ENCODE measurements around the gene PITPNC1.

The PITPNC1 gene

DNA sequence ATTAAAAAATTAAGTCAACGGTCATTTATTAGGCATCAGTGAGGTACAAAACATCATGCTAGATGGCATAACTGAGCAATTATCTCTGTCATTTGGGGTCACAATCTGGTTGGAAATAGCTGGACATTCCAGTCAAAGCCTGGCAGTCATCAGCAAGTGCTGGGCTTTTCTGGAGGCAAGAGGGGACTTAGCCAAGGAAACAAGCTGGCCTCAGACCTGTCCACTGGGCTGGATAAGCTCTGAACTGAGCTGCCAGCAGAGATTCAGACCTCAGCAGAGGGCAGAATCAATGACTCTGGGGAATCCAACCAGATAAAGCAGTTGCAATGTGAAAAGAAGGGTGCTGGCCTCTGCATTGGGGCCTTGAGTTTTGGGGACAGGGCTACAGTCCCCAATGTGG lies 178.8 kb downstream of the PITPNC1 start:
- H3F3A ChIP-seq (ENCODE audit: insufficient read depth, low read length): no peaks in the 10 kb centered on the region
- H3K9me3 ChIP-seq (replicated peaks; ENCODE audit: insufficient read depth, low read length): no peaks in the 10 kb centered on the region
- no peak overlapping the region for H3K4me2 ChIP-seq (ENCODE audit: low read depth, low read length)
- H2AFZ ChIP-seq (ENCODE audit: low read length): no peak overlapping the region
- no peak overlapping the region for H3K4me3 ChIP-seq (ENCODE audit: low read length)
- no peaks in the 10 kb centered on the region for H3K36me3 ChIP-seq (replicated peaks; ENCODE audit: insufficient read depth, low read length)
- no peaks in the 10 kb centered on the region for H3K27me3 ChIP-seq (replicated peaks; ENCODE audit: insufficient read depth, low read length)
- no peak for DNase-seq
- H3K79me2 ChIP-seq (ENCODE audit: low read length): no peaks in the 10 kb centered on the region
- H3K27ac ChIP-seq (ENCODE audit: low read length): no peak overlapping the region
- H3K9ac ChIP-seq (ENCODE audit: low read length): no peak overlapping the region
- TF ChIP-seq, protein P1, sequence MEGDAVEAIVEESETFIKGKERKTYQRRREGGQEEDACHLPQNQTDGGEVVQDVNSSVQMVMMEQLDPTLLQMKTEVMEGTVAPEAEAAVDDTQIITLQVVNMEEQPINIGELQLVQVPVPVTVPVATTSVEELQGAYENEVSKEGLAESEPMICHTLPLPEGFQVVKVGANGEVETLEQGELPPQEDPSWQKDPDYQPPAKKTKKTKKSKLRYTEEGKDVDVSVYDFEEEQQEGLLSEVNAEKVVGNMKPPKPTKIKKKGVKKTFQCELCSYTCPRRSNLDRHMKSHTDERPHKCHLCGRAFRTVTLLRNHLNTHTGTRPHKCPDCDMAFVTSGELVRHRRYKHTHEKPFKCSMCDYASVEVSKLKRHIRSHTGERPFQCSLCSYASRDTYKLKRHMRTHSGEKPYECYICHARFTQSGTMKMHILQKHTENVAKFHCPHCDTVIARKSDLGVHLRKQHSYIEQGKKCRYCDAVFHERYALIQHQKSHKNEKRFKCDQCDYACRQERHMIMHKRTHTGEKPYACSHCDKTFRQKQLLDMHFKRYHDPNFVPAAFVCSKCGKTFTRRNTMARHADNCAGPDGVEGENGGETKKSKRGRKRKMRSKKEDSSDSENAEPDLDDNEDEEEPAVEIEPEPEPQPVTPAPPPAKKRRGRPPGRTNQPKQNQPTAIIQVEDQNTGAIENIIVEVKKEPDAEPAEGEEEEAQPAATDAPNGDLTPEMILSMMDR (IDR thresholded peaks at IDR 0.05; ENCODE audit: low read length): no peak
- TF ChIP-seq EZH2 (optimal IDR thresholded peaks at IDR 0.05; ENCODE audit: low read depth, low read length) (no peak), EZH2phosphoT487 (IDR thresholded peaks at IDR 0.05; ENCODE audit: low read length) (no peak)
- H3K4me1 ChIP-seq (ENCODE audit: low read length): no peaks in the 10 kb centered on the region
- H4K20me1 ChIP-seq (ENCODE audit: insufficient read depth, low read length): no peaks in the 10 kb centered on the region
- H3K9me2 ChIP-seq (replicated peaks; ENCODE audit: insufficient read depth, low read length): no peaks in the 10 kb centered on the region

DNA sequence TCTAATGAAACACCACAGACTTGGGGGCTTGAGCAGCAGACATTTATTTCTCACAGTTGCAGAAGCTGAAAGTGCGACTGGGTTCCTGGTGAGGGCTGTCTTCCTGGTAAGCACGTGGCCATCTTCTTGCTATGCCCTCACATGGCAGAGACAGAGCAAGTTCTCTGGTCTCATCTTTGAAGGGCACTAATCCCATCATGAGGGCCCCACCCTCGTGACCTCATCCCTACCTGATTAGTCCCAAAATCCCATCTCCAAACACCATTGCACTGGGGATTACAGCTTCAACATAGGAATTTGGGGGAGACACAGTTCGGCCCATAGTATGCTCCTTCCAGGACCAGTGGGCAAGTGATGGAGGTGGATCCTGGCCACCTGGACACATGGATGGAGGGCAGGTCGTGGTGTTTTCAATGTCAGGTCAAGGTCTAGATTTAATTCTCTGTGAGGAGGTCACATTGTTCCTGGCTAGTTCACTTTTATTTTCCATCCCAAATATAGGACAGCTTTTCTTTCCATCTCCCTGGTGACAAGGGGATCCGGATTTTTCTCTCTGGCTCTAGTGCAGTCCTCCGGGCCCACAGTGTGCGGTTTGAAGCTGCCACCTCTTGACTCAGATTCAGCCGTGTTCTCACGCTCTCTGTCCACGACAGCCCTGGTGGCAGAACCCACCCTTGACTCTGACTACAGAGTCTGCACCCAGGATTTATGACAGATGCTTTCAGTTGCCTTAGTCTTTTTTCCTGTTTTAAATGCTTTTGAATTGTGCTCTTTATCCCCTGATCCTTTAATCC lies 180.2 kb downstream of the PITPNC1 start:
- Histone ChIP-seq H3K4me1 (ENCODE audit: low read length) (no peaks in the 10 kb centered on the region), H4K20me1 (ENCODE audit: insufficient read depth, low read length) (no peaks in the 10 kb centered on the region), H3K4me2 (ENCODE audit: low read depth, low read length) (no peak overlapping the region), H2AFZ (ENCODE audit: low read length) (no peak overlapping the region), H3F3A (ENCODE audit: insufficient read depth, low read length) (no peaks in the 10 kb centered on the region), H3K27ac (ENCODE audit: low read length) (no peak overlapping the region), H3K27me3 (replicated peaks; ENCODE audit: insufficient read depth, low read length) (no peaks in the 10 kb centered on the region), H3K79me2 (ENCODE audit: low read length) (no peaks in the 10 kb centered on the region), H3K9me2 (replicated peaks; ENCODE audit: insufficient read depth, low read length) (no peaks in the 10 kb centered on the region), H3K9ac (ENCODE audit: low read length) (no peak overlapping the region), H3K36me3 (replicated peaks; ENCODE audit: insufficient read depth, low read length) (no peaks in the 10 kb centered on the region), H3K4me3 (ENCODE audit: low read length) (no peak overlapping the region), H3K9me3 (replicated peaks; ENCODE audit: insufficient read depth, low read length) (no peaks in the 10 kb centered on the region)
- no peak for DNase-seq
- TF ChIP-seq, protein P1 (IDR thresholded peaks at IDR 0.05; ENCODE audit: low read length): no peak
- TF ChIP-seq EZH2 (optimal IDR thresholded peaks at IDR 0.05; ENCODE audit: low read depth, low read length): no peak
- no peak for TF ChIP-seq EZH2phosphoT487 (IDR thresholded peaks at IDR 0.05; ENCODE audit: low read length)

DNA sequence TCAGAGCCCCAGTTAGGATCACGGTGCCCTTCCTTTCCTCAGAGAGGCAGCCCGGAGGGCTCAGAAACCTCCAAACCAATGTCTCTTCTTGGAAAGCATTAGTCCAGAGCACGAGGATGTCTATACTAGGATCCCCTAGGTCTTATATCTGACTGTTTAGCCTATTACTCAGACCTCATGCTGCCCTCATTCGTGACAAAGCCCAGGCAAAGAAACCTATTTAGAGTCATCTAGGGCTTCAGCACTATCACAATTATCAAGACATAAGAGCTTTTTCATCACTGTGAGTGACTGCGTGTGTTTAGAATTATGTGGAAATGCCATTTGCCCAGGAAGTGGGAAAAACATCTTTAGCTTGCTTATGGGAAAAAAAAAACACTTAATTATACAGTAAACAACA lies 180.8 kb downstream of the PITPNC1 start:
- Histone ChIP-seq H2AFZ (ENCODE audit: low read length) (no peak overlapping the region), H3K79me2 (ENCODE audit: low read length) (no peaks in the 10 kb centered on the region), H3K9ac (ENCODE audit: low read length) (no peak overlapping the region), H4K20me1 (ENCODE audit: insufficient read depth, low read length) (no peaks in the 10 kb centered on the region), H3K4me3 (ENCODE audit: low read length) (no peak overlapping the region), H3K9me3 (replicated peaks; ENCODE audit: insufficient read depth, low read length) (no peaks in the 10 kb centered on the region), H3K9me2 (replicated peaks; ENCODE audit: insufficient read depth, low read length) (no peaks in the 10 kb centered on the region), H3F3A (ENCODE audit: insufficient read depth, low read length) (no peaks in the 10 kb centered on the region), H3K4me1 (ENCODE audit: low read length) (no peaks in the 10 kb centered on the region), H3K36me3 (replicated peaks; ENCODE audit: insufficient read depth, low read length) (no peaks in the 10 kb centered on the region), H3K27ac (ENCODE audit: low read length) (no peak overlapping the region), H3K27me3 (replicated peaks; ENCODE audit: insufficient read depth, low read length) (no peaks in the 10 kb centered on the region), H3K4me2 (ENCODE audit: low read depth, low read length) (no peak overlapping the region)
- TF ChIP-seq, protein P1 (IDR thresholded peaks at IDR 0.05; ENCODE audit: low read length): no peak
- TF ChIP-seq EZH2 (optimal IDR thresholded peaks at IDR 0.05; ENCODE audit: low read depth, low read length) (no peak), EZH2phosphoT487 (IDR thresholded peaks at IDR 0.05; ENCODE audit: low read length) (no peak)
- no peak for DNase-seq
